NOMO-1 treated with DMSO at 0.1 percent for 48 hours (cell line): ENCODE measurements around the gene KCND2.
"Not testable (repeated sequence)": the region's sequence is repeated elsewhere in the genome, so short reads cannot be mapped to it uniquely, and the experiment has no call there.

Experiments
- DNase-seq: peaks from one replicate; lab custom pipeline; 2025; ENCODE audit not compliant: unreplicated experiment; lab: John Stamatoyannopoulos, UW

The KCND2 gene

GRCh38 chr7:120691915-120692314, 418.9 kb downstream of the KCND2 start:
- DNase-seq, result no peak

GRCh38 chr7:120695848-120696247, 422.9 kb downstream of the KCND2 start:
- no peak for DNase-seq

GRCh38 chr7:120700796-120701195, 427.8 kb downstream of the KCND2 start:
- DNase-seq, result no peak

- DNase-seq, result not testable (repeated sequence)
These were observed 429.4 kb downstream of the KCND2 start for GRCh38 chr7:120702408-120702807.

GRCh38 chr7:120703585-120704240, 430.7 kb downstream of the KCND2 start:
- DNase-seq, result no peak

GRCh38 chr7:120709252-120709971, 436.4 kb downstream of the KCND2 start:
- DNase-seq, result no peak

GRCh38 chr7:120709972-120710320, 437.0 kb downstream of the KCND2 start:
- DNase-seq, result no peak

- no peak for DNase-seq
These were observed 442.0 kb downstream of the KCND2 start for GRCh38 chr7:120714945-120715344.

GRCh38 chr7:120716307-120716706, 443.3 kb downstream of the KCND2 start:
- DNase-seq, result no peak

GRCh38 chr7:120717166-120717565, 444.2 kb downstream of the KCND2 start:
- no peak for DNase-seq

GRCh38 chr7:120718361-120718760, 445.4 kb downstream of the KCND2 start:
- no peak for DNase-seq

- no peak for DNase-seq
These were observed 447.3 kb downstream of the KCND2 start for GRCh38 chr7:120720317-120720716.

GRCh38 chr7:120723465-120724385, 450.8 kb downstream of the KCND2 start:
- DNase-seq, result no peak

- DNase-seq, result no peak
These were observed 451.5 kb downstream of the KCND2 start for GRCh38 chr7:120724448-120724847.

GRCh38 chr7:120724955-120725354, 452.0 kb downstream of the KCND2 start:
- no peak for DNase-seq

GRCh38 chr7:120725376-120726039, 452.5 kb downstream of the KCND2 start:
- DNase-seq, result peak; percentile 0

GRCh38 chr7:120729245-120729644, 456.3 kb downstream of the KCND2 start:
- no peak for DNase-seq

GRCh38 chr7:120731271-120731670, 458.3 kb downstream of the KCND2 start:
- DNase-seq, result no peak

GRCh38 chr7:120732256-120732655, 459.3 kb downstream of the KCND2 start:
- no peak for DNase-seq

- DNase-seq, result no peak
These were observed 460.2 kb downstream of the KCND2 start for GRCh38 chr7:120733143-120733542.

GRCh38 chr7:120733835-120734234, 460.9 kb downstream of the KCND2 start:
- no peak for DNase-seq
